Brain microvascular endothelial cell (primary cell): ENCODE measurements around the gene SMPDL3A.

Experiments used
- DNase-seq: peaks from one replicate; pipeline ENCODE4 v3.0.0-alpha.2; 2020
- H3K27ac ChIP-seq: fragments of 250-450 bp; sonication (Bioruptor Pico); 2 replicates; pipeline ENCODE4 v1.5.1; 2020; ENCODE audit warnings: mild to moderate bottlenecking, moderate library complexity
- H3K27me3 ChIP-seq: fragments of 250-450 bp; sonication (Bioruptor Pico); replicated peaks from 2 replicates; pipeline ENCODE4 v1.5.1; 2020; ENCODE audit warnings: mild to moderate bottlenecking
- H3K36me3 ChIP-seq: fragments of 250-450 bp; sonication (Bioruptor Pico); replicated peaks from 2 replicates; pipeline ENCODE4 v1.5.1; 2020; ENCODE audit warnings: mild to moderate bottlenecking
- H3K4me3 ChIP-seq: 2 replicates; pipeline ENCODE4 v1.5.1; 2011; ENCODE audit warnings: low read depth, mild to moderate bottlenecking, control low read depth, low read length, moderate library complexity
- CTCF ChIP-seq: IDR thresholded peaks from 2 replicates; pipeline ENCODE4 v1.5.1; 2011; ENCODE audit warnings: low read depth, mild to moderate bottlenecking, moderate library complexity, low read length, control low read depth, inconsistent platforms; ENCODE audit errors: missing control alignments
- in situ Hi-C: cut with HindIII; loops from 2 replicates; pipeline ENCODE4 v1.10.0; 2017; ENCODE audit warnings: low sequenced_read_pairs, low pct_ligation_motif_present

Gene SMPDL3A

GRCh38 chr6:122853259-122853995, 64.4 kb downstream of the SMPDL3A start:
- Histone ChIP-seq H3K36me3 (no peaks in the 10 kb centered on the region), H3K4me3 (no peak overlapping the region), H3K27me3 (no peaks in the 10 kb centered on the region), H3K27ac (no peak overlapping the region)
- TF ChIP-seq CTCF = no peak
- in situ Hi-C loops = no loop called here
- no peak for DNase-seq
